GM21723 (cell line): ENCODE measurements around the gene RBM20.
"Not testable (repeated sequence)": the region's sequence is repeated elsewhere in the genome, so short reads cannot be mapped to it uniquely, and the experiment has no call there.

Source experiments
- ATAC-seq: cut with Tn5 transposase; IDR thresholded peaks from one replicate; pipeline ENCODE4 v1.9.1; 2021; ENCODE audit warnings: mild to moderate bottlenecking, moderate library complexity; ENCODE audit not compliant: unreplicated experiment

Gene RBM20

DNA sequence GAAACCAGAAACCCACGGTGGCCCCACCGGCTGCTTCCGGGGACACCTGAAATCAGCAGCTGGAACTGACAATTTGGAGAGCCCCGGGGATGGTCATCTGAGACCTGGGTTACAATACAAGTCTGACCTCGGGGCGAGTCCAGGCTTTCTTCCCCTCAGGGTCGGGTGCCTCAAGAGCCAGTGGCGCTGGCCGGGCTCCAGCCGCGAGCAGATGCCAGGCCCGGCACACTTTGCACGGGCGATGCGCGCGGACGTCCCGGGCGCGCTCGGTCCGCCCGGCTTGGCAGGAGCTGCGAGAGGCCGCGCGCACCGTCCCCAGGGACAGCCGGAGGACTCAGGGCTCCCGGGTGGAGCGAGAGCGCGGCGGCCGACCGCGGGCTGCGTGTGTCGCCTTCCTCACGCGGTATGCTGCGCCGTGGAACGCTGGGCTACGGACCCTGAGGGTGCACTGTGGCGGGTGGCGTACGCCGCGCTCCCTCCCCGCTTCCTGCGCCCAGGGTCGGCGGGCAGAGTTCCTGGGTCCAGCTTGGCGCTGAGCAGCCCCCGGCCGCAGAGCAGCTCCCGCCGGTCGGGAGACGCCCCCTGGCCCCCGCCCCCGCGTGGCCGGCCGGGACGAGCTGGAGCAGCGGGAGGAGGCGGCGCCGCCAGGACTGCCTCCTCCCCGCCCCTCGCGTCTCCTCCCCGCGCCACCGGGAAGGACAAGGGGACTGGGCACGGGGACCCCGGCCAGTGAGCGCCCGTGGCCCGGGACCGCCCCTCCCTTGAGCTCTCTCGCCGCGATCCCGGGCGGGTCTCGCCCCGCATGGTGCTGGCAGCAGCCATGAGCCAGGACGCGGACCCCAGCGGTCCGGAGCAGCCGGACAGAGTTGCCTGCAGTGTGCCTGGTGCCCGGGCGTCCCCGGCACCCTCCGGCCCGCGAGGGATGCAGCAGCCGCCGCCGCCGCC is at the start of gene RBM20:
TSS of gene RBM20 (plus strand) at position 684 of the 945 bp plus-strand sequence. CDS start at position 803, 119 bp downstream.
- no peak for ATAC-seq

DNA sequence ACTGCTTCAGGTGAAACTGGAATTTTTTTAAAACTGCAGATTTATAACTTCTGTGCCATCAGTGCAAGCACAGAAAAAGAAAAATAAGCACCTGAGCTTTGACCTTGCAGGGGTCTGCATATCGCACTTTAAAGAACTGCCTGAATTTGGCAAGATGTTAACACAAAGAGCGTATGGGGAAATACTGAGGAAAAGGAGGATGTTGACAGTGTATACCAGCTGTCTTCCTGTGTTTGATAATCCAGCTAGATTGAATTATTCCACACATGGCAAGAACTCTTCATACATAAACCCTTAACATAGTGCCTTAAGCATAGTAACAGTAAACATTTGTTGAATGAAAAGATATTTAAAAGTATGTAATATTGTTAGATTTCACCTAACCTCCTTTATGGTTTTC is 46.7 kb upstream of the RBM20 start:
- no peak for ATAC-seq

DNA sequence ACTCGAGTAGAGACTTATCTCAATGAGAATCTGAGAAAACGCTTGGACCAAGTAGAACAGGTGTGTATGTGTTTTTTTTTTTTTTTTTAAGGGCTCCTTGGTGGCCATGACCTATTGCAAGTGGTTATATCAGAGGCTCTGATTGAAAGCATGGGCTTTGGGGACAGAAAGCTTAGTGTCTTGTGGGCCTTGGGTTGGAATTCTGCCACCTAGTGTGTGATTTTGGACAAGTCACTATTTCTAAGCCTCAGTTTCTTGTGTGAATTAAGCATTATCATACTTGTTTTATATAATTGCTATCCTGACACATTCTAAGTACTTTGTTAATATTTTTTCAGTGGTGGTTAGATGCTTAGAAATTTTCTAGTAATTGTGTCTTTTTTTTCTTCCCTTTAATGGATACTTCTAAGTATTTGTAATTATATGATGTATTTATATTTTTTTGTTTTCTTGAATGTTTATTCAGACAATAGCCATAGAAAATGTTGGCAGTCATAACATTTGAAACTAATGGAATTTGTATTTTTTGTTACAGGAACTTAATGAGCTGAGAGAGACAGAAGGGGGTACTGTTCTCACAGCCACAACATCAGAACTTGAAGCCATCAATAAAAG is 43.5 kb upstream of the RBM20 start:
- peak; percentile 65 for ATAC-seq

DNA sequence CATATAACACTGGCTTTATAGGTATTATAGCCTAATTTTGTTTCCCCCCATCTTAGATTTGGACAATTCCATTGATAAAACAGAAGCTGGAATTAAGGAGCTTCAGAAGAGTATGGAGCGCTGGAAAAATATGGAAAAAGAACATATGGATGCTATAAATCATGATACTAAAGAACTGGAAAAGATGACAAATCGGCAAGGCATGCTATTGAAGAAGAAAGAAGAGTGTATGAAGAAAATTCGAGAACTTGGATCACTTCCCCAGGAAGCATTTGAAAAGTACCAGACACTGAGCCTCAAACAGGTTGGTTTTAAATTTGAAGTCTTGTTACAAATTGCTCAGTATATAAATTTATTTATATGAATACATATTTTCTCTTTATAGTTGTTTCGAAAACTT is 42.6 kb upstream of the RBM20 start:
- ATAC-seq, result no peak

DNA sequence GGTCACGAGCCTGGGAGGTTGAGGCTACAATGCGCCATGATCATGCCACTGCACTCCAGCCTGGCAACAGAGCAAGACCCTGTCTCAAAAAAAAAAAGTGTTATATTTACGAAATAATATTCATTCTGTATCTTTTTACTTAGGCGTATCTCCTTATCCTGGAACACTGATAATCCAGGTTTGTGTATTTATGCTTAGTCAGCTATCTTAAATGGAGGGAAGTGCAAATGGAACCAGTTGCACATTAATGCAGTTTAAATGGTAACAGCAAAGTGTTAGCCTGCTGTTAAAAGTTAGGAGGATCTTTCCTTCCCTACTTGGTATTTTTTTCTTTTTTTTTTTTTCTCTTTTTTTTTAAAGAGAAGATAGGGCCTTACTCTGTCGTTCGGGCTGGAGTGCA is 36.0 kb upstream of the RBM20 start:
- ATAC-seq, result no peak

DNA sequence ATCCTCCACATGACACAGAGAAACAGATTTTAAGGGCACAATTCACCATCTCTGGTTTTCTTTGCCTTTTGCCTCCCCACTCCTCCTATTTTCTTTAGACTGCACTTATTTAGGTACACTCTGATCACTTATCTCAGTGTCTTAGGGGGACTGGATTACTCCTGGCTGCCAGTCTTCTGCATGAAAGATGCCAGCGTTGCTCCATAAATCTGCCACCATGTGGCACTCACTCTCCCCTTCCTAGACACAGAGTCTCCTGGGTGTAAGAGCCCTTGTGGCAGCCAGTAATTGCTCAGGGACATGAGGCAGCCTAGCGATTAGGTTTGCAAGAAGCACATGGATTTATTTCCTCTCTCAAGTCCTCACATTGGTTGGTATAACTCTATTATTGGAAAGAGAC is 34.5 kb upstream of the RBM20 start:
- no peak for ATAC-seq

DNA sequence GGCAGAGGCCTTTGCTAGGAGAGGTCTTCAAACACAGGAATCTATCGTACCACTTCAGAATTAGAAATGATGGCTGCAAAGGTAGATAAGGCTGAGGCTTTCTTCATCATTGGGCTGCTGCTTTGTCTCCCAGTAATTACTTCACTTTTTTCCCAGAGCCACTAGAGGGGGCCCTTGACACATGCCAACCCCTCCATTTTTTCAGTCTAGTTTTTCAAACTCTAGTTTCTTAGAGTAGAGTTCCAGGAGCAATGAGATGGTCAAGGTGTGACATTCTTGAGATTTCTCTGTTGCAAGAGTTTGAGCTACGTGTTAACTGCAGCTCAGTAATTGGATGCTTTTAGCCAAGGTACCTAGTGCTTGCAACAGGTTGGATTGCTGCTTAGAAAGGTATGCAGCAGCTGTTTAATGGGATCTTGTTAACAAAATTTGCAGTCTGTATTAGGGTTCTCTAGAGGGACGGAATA is 33.8 kb upstream of the RBM20 start:
- ATAC-seq, result peak; percentile 41

DNA sequence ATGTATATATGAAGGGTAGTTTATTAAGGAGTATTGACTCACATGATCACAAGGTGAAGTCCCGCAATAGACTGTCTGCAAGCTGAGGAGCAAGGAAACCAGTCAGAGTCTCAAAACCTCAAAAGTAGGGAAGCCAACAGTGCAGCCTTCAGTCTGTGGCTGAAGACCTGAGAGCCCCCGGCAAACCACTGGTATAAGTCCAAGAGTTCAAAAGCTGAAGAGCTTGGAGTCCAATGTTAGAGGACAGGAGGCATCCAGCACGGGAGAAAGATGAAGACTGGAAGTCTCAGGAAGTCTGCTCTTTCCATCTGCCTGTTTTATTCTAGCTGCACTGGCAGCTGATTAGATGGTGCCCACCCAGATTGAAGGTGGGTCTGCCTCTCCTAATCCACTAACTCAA is 33.4 kb upstream of the RBM20 start:
- ATAC-seq, result not testable (repeated sequence)

DNA sequence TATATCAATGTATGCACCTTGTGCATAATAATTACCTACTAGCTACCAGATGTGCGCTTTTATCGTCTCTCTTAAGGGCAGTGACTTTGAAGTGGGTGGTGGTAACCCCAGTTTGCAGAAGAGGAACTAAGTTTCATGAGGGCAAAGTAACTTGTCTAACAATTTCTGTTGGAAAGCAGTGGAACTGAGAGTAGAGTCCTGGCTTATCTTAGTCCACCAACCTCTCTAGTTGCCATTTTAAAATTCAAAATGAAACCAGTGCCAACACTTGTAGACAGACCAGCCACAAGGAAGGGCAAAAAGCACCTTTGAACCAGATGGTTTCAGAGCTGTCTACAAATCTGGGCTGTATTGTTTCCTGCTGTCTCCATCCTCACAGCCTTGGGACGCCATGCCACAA is 32.0 kb upstream of the RBM20 start:
- ATAC-seq, result no peak

DNA sequence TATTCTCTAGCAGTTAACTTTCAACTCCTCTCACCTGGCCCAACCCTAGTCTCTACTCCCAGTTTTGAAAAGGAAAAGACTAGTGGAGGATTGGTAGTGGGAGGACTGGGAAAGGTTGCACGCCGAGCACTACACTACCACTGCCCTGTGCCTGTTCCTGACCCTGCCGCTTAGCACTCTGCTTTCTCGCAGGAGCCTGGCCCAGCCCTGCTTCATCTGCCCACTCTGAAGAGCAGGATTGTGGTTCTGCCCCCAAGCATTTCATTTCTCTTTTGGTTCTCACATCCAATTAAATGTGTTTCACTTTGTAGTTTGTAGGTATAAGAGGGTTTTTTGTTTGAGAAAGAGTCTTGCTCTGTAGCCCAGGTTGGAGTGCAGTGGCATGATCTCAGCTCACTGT is 31.5 kb upstream of the RBM20 start:
- ATAC-seq, result no peak

DNA sequence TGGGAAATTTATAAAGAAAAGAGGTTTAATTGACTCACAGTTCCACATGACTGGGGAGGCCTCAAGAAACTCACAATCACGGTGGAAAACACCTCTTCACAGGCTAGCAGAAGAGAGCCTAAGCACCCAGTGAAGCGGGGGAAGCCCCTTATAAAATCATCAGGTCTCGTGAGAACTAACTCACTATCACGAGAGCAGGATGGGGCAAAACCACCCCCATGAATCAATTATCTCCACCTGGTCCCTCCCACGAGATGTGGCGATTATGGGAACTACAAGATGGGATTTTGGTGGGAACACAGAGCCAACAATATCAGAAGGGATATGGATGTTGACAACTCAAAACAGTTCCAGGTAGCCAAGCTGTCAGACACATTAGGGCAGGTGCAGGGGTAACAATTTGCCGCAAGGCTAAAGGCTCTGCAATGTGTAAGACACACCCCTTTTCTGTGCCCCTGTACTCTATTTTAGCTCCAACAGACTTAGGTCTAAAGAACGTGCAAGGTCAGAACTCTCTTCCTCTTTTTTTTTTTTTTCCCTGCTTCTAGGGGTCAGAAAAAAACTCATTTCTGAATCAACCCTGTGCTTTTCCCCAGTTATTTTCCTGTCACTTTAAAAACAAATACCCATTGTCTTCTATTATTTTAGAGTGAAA is 30.7 kb upstream of the RBM20 start:
- peak; percentile 13 for ATAC-seq

DNA sequence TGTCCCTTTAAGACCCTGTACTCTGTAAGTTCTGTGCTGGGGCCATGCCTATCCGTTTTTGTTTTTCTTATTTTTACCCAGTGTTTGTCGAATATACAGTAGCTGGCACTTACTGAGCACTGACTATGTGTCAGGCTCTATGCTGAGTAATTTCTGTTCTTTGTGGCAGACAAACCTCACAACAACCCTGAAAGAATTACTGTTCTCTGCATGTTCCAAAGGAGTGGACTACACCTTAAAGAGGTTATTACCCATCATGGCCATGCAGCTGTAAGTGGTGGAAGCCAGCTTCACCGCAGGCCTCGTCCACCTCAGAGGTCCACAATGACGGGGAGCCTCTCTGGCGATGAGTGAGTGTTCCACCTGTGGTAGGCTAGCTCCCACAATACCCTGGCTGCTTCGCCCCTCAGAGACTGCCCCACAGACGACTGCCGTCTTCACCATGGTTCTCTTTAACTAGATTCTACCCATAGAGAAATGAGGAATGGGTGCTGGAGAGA is 30.1 kb upstream of the RBM20 start:
- peak; percentile 41 for ATAC-seq

DNA sequence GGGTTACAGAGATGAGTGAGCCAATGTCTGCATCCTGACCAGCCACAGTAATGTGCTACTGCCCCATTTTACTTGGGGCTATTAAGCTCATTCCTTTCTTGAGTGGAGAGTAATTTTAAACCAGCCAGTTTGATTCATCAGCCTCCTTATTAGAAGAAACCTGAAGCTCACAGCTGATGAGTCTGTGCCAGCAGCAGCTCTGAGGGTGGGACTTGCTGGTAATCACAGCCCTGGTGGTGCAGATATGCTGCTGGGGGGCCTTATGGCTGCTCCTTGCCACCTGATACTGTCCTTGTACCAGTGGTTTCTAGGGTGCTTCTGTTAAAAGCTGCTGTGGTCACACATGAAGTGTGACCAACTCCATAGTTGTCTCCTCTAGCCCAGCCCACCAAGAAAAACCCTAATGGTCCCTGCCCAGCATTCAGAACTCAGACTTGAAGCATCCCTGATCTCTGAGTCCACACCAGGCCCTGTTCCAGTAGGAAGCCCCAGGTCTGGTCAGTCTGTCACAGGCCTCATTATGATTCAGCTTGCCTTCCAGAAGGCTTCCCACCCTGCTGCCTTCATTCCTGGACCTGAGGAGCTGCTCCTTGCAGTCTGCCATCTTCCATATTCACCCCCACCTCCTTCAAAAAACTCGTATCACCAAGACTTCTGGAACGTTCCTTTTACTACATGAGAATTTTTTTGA is 28.9 kb upstream of the RBM20 start:
- no peak for ATAC-seq

DNA sequence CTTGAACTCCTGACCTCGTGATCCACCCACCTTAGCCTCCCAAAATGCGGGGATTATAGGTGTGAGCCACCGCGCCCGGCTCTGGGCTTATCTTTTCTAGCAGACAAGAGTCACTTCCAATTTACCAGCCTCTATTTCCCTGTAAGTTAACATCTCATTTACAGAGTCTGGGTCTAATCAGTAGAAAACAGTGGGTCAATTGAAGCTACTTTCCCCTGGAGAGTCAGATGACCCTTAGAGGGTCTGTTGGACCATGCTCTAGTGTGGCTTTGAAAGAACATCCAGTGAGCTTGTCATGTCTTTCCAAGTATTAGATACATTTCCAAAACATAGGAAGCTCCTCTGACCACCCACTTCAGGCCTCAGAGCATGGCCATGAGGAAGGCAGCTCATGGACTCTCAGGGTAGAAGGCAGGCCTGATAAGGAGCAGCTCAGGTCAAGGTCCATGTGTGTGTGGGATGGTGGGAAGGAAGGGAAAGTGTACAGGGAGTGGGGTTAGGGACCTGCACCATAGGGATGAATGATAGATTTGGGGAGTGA is 27.6 kb upstream of the RBM20 start:
- ATAC-seq, result no peak

DNA sequence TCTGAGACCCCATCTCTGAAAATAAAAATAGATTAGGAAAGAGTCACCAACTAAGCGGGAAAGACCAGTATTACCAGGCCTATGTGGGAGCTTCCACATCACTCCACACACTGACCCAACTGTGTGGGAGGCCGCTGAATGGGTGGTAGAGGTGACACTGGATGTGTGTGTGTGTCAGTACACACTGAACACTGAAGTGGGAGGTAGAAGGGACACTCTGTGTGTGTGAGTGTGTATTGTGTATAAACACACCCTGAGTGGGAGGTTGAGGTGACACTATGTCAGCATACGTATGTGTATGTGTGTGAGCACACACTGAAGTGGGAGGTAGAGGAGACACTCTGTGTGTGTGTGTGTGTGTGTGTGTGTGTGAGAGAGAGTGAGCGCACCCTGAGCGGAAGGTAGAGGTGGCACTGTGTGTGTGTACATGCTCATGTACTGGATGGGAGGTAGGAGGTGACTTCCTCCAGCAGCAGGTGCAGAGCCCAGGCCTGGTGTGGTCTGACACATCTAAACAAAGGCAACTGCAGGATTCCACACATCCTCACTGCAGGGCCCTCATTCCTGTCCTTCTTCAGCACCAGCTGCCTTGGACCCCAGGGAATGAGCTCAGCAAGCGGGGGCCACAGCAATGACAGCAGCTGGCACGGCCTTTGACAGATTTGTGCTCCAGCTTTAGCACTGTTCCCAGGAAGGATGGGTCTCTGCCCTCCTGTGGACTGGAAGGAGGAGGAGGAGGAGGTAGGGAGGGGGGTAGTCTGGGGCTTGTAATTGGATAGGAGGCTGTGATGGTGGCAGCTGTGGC is 26.5 kb upstream of the RBM20 start:
- no peak for ATAC-seq

DNA sequence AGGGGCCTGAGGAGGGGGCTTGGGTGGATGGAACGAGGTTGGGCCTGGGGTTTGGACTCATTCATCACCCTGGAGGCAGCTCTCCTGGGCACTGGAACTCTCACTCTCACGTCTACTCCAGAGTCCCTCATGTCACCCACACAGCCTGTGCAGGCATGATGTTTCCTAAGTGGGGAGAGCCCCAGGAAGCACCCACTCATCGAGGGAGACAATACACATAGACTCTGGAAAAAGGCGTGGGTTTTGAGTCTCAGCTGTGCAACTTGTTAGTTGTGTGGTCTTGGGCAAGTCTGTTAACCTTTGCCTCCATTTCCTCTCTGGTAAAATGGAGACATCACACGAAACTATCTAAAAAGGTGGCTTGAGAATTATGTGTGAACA is 25.9 kb upstream of the RBM20 start:
- no peak for ATAC-seq

DNA sequence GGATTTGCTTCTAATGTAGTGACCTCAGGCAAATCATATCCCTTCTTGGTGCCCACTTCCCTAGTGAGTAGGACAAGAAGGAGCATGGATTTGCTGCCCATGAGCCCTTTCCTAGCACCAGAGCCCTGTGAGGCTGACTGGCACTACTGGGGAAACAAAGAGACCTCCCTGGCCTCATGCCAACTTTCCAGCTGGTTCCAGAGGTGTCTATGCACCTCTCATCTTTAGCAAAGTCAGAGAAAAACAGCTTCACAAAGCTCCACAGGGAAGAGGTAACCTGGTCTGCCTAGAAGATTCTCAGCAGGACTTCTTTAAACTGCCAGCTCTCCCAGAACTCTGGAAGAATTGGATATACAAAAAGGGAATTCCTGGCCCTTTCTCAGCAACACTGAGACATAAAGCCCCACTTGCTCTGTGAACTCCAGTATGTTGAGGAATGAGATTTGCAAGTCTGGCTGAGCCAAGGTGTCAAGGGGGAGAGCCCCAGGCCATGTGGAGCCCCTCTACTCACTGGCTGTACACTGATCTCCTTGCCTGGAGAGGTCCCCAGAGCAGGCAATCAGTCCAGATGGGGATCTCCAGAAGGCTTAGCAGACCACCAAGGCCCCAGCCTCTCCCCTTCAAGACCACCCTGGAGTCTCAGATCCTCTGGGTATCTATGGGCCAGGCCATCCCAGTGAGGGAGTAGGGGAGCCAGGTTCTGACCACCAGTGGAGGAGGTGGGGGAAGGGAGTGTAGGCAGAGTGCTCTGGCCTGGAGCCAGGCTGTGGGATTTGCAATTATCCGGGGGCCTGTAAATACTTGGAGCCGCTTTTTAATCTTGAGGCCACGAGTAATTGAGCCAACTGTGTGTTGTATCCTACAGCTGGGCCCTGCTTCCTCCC is 24.4 kb upstream of the RBM20 start:
- no peak for ATAC-seq

DNA sequence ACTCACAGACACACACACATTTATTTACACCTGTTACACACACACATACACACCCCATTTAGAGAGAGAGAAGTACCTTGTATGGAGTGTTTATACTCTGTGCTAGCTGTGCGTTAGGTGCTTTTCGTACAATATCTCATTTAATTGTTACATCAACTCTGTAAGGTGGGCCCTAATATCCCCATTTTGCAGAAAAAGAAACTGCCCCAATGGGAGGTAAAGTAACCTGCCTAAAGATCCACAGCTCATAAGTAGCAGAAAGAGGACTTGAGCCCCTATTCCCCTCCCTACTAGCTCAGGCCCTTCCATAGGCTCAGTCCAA is 23.8 kb upstream of the RBM20 start:
- no peak for ATAC-seq

DNA sequence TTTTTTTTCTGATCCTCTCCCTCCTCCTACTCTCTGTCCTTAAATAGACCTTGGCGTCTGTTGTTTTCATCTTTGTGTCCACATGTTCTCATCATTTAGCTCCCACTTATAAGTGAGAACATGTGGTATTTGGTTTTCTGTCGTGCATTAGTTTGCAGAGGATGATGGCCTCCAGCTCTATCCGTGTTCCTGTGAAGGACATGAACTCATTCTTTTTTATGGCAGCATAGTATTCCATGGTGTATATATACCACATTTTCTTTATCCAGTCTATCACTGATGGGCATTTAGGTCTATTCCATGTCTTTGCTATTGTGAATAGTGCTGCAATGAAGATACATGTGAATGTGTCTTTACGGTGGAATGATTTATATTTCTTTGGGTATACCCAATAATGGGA is 20.8 kb upstream of the RBM20 start:
- ATAC-seq, result not testable (repeated sequence)
